Aorta (tissue), 5 donors: ENCODE results near the gene IQUB. TPM values are rescaled to one million over a fixed set of nuclear protein-coding genes. Genes with fewer than 3 reads are reported as not detected.

ENCODE experiments used
- ATAC-seq: fragments of 200-7000 bp; cut with Tn5 transposase; one replicate; pipeline ENCODE4 v1.9.1; 2022; ENCODE audit warnings: moderate library complexity; ENCODE audit not compliant: low FRiP score
- DNase-seq, 2 donors: peaks; one replicate each; pipeline ENCODE4 v3.0.0-alpha.2; 2020
- H3K27ac ChIP-seq, 2 donors: one replicate each; pipeline ENCODE4 v1.5.1; 2013; ENCODE audit warnings: low read length in 2 of 2, mild to moderate bottlenecking in 2 of 2, moderate library complexity in 2 of 2, control low read depth in 1 of 2, inconsistent platforms in 1 of 2, low read depth in 1 of 2
- H3K27me3 ChIP-seq, 2 donors: one replicate each; pipeline ENCODE4 v1.6.1; 2013; ENCODE audit warnings: control low read depth in 1 of 2, low read length in 1 of 2, mild to moderate bottlenecking in 1 of 2, moderate library complexity in 1 of 2; ENCODE audit not compliant: insufficient read depth in 2 of 2, control insufficient read depth in 1 of 2
- H3K36me3 ChIP-seq, 2 donors: one replicate each; pipeline ENCODE4 v1.6.1; 2013; ENCODE audit warnings: control low read depth in 1 of 2, low read length in 1 of 2, mild to moderate bottlenecking in 1 of 2; ENCODE audit not compliant: insufficient read depth in 2 of 2, control insufficient read depth in 1 of 2
- H3K4me1 ChIP-seq, 2 donors: one replicate each; pipeline ENCODE4 v1.6.1; 2013; ENCODE audit warnings: low read length in 2 of 2, control low read depth in 1 of 2, mild to moderate bottlenecking in 1 of 2, moderate library complexity in 1 of 2; ENCODE audit not compliant: insufficient read depth in 2 of 2, control insufficient read depth in 1 of 2
- H3K4me3 ChIP-seq, 2 donors: one replicate each; pipeline ENCODE4 v1.5.1; 2013; ENCODE audit warnings: low read length in 2 of 2, control low read depth in 1 of 2, mild to moderate bottlenecking in 1 of 2
- H3K9me3 ChIP-seq: one replicate; pipeline ENCODE4 v1.6.1; 2013; ENCODE audit warnings: mild to moderate bottlenecking, low read length; ENCODE audit not compliant: control insufficient read depth
- WGBS, 2 donors: extraction: QIAGEN DNeasy Blood & Tissue Kit; methylation state at CpG; one replicate each; pipeline ENCODE4 v1.1.7; 2013; 5-methylcytosine and 5-hydroxymethylcytosine counted together
- intact Hi-C, 2 donors: fragments of 100-400 bp; cut with DNase I; formaldehyde crosslinking; loops; one replicate each; pipeline versions ENCODE4 v1.14.2 to v1.15.0; 2022
- polyA plus RNA-seq, 2 donors: library from polyadenylated mRNA; stranded (reverse); fragments of 200-250 nt; gene quantifications; one replicate each; pipeline ENCODE4 v1.2.3, GENCODE V29; 2013
- total RNA-seq, 2 donors: library from RNA; stranded (reverse); fragmentation: NEBNext Ultra II Directional; extraction: Animal tissue kit (Norgen Biotek cat#: 25700); gene quantifications; one replicate each; pipeline ENCODE4 v1.2.1, GENCODE V29; 2021
- donor health status: healthy with polysubstance abuse.
- donor health status: Bipolar disorder and iron deficiency.
- donor health status: DM: no; HTN: no; CAD: no.
- donor health status: DM: no; HTN: no; CAD: no.
- donor health status: DM: yes; HTN: yes; CAD: no.

IQUB gene
- total and polyA plus RNA-seq, 4 donors = 0.39 to 0.81 (median 0.59) TPM; not detected in 1

DNA sequence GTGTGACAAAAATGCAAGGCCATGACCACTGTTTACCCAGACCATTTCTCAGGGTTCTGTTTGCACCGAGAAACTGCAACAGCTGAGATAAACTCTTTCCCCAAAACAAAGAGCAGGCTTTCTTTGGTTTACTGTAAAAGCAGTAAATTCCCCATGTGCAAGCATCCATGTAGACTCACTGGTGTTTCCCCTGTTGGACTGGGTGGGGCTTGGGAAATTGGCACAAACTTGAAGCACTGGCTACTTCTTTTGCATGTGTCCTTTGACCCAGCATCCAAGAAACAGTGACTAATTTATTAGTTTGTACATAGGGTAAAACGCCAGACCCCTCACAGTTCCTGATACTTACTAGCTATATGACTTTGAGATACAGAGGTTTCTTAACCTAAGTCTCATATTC lies 12.3 kb downstream of the IQUB start:
- Histone ChIP-seq H3K4me3 (no peak overlapping the region), H3K4me1 (no peaks in the 10 kb centered on the region), H3K36me3 (no peaks in the 10 kb centered on the region), H3K9me3 (no peaks in the 10 kb centered on the region), H3K27ac (no peak overlapping the region), H3K27me3 (no peaks in the 10 kb centered on the region)
- DNase-seq (no peak), ATAC-seq (no peak)
- 35 to 44% methylated on average over 2 of the region's 2 CpGs for WGBS, 2 donors
- intact Hi-C loops = no loop called here

DNA sequence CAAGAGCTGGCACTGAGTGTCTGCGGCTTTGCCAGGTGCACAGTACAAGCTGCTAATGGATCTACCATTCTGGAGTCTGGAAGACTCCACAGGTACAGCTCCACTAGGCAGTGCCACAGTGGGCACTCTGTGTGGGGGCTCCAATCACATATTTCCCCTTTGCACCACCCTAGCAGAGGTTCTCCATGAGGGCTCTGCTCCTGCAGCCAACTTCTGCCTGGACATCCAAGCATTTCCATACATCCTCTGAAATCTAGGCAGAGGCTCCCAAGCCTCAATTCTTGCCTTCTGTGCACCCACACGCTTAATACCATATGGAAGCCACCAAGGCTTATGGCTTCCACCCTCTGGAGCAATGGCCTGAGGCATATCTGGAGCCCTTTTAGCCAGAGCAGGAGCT lies 29.2 kb downstream of the IQUB start:
- no peaks in the 10 kb centered on the region for H3K4me1 ChIP-seq
- H3K27ac ChIP-seq = no peak overlapping the region
- ATAC-seq = no peak
- WGBS, 2 donors = 96 to 98% methylated on average over 2 of the region's 2 CpGs
- no peak for DNase-seq
- peaks cover 1% of the 10 kb centered on the region for H3K9me3 ChIP-seq
- intact Hi-C loops = no loop called here
- no peaks in the 10 kb centered on the region for H3K36me3 ChIP-seq
- no peak overlapping the region for H3K4me3 ChIP-seq
- H3K27me3 ChIP-seq = no peaks in the 10 kb centered on the region

DNA sequence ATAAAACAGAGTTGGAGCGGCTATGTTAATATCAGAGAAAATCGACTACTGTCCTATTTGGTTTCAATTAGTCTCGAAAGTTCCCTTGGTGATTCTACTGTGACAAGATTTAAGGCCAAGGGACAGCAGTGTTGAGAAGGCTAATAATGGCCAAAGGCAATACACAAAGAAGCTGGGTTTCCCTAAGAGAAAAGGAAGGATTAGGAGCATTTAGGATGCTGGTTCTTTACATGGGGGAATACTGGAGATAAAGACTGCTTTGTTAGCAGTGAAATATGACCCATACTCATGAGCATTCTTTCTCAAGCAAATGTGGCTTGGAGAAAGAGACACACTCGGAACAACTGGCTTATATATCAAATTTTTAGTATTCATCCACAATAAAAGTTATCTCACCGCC lies 32.2 kb downstream of the IQUB start:
- intact Hi-C loops = no loop called here
- WGBS, 2 donors = 75 to 76% methylated on average over 5 of the region's 5 CpGs
- Histone ChIP-seq H3K4me1 (peaks cover 0 to 2% of the 10 kb centered on the region in 2 donors), H3K4me3 (no peak overlapping the region), H3K27ac (no peak overlapping the region), H3K36me3 (no peaks in the 10 kb centered on the region), H3K9me3 (peaks cover 1% of the 10 kb centered on the region), H3K27me3 (no peaks in the 10 kb centered on the region)
- no peak for DNase-seq
- no peak for ATAC-seq

DNA sequence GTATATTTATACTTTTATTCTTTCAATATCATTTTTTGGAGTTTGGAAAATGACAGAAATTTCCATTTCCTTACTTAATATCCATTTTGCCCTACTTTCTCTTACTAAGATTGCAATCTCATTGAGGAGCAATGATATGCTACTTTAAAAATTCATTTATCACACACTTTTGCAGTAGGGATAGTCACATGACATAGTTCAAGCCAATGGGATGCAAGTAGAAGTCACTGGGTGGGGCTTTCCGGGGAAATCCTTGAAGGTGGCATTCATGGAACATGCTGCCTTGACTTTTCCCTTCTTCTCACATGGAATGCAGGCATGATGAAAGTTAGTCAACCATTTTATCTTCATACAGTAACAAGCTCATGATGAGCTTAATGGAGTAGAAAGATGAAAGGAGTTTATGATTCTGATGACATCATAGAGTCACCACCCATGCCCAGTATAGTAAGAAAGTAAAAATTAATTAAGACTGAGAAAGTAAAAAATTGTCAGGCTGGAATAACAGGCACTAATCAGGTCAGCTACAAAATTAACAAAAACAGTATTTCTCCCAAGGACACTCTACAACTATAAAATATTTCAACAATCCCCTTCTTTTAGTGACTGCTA lies 33.4 kb downstream of the IQUB start:
- H3K4me1 ChIP-seq = peaks cover 0 to 2% of the 10 kb centered on the region in 2 donors
- DNase-seq = no peak
- H3K9me3 ChIP-seq = peaks cover 1% of the 10 kb centered on the region
- no peaks in the 10 kb centered on the region for H3K27me3 ChIP-seq
- no peak overlapping the region for H3K27ac ChIP-seq
- no peaks in the 10 kb centered on the region for H3K36me3 ChIP-seq
- intact Hi-C loops = no loop called here
- H3K4me3 ChIP-seq = no peak overlapping the region
- WGBS, 2 donors = 93 to 95% methylated on average over 1 of the region's 1 CpG
- no peak for ATAC-seq

DNA sequence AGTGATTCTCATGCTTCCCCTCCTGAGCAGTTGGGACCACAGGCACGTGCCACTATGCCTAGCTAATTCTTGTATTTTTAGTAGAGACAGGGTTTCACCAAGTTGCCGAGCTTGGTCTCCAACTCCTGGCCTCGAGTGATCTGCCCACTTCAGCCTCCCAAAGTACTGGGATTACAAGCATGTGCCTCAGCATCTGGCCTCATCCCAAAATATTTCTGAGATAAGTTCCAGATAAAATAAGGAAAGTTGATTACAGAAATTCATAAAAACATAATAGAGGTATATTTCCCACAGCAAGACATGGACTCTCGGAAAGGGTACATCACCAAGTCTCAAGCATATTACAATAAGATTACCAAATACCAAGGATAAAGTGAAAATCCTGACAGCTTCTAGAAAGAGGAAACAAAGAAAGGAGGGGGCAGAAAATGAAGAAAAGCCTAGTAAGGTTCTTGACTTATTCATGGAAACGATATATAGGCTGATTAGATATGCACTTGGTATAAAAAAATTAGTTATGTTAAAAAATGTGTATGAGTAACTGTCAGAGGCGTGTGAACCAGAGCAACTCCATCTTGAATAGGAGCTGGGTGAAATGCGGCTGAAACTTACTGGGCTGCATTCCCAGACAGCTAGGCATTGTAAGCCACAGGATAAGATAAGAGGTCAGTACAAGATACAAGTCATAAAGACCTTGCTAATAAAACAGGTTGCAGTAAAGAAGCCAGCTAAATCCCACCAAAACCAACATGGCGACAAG lies 35.0 kb downstream of the IQUB start:
- ATAC-seq = no peak
- H3K9me3 ChIP-seq = no peaks in the 10 kb centered on the region
- H3K4me3 ChIP-seq = no peak overlapping the region
- WGBS, 2 donors = 18 to 34% methylated on average over 8 of the region's 8 CpGs
- intact Hi-C loops = no loop called here
- H3K27ac ChIP-seq = no peak overlapping the region
- DNase-seq = no peak
- no peaks in the 10 kb centered on the region for H3K27me3 ChIP-seq
- no peaks in the 10 kb centered on the region for H3K36me3 ChIP-seq
- peaks cover 0 to 2% of the 10 kb centered on the region in 2 donors for H3K4me1 ChIP-seq

DNA sequence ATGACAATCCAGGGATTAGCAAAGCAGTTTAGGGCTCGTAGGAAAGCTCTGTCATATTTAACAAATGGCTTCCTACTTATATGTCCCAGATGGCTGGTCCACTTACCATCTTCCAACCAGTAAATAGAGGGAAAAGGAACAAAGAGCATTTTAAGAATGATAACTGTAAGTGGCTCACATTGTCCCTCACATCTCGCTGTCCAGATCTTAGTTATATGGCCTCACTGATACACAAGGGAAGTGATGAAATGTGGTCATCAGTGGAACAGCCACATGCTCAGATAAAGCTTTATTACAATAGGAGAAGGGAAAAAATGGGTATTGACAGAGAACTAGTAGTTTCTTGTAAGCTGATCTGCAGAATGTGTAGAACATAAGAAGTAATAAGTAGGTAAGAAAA lies 35.8 kb downstream of the IQUB start:
- 79 to 83% methylated on average over 2 of the region's 2 CpGs for WGBS, 2 donors

DNA sequence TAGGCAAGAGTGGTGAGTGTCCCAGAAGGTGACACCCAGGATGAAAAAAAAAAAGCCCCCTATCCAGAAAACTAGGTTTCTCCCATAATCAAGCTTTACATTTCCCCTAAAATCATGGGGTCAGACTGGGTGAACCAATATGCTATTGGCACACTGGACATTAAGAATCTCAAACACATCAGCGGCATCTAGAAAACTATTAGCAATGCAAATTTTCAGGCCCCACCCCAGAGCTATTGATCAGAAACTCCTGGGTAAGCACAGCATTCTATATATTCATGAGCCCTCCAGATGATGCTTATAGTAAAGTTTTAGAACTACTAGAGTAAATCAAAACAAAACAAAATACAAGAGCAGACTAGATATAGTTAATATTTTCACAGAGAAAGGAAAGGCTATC lies 36.4 kb downstream of the IQUB start:
- Histone ChIP-seq H3K4me3 (no peak overlapping the region), H3K4me1 (peaks cover 0 to 2% of the 10 kb centered on the region in 2 donors), H3K36me3 (no peaks in the 10 kb centered on the region), H3K27me3 (no peaks in the 10 kb centered on the region), H3K9me3 (no peaks in the 10 kb centered on the region), H3K27ac (no peak overlapping the region)
- WGBS, 2 donors = 78 to 95% methylated on average over 1 of the region's 1 CpG
- intact Hi-C loops = no loop called here
- ATAC-seq = no peak
- no peak for DNase-seq

More for the DNA sequence above, 35.8 kb downstream of the IQUB start:
- Histone ChIP-seq H3K27ac (no peak overlapping the region), H3K4me1 (peaks cover 0 to 2% of the 10 kb centered on the region in 2 donors), H3K4me3 (no peak overlapping the region), H3K36me3 (no peaks in the 10 kb centered on the region), H3K27me3 (no peaks in the 10 kb centered on the region), H3K9me3 (no peaks in the 10 kb centered on the region)
- ATAC-seq (no peak), DNase-seq (no peak)
- intact Hi-C loops = no loop called here

DNA sequence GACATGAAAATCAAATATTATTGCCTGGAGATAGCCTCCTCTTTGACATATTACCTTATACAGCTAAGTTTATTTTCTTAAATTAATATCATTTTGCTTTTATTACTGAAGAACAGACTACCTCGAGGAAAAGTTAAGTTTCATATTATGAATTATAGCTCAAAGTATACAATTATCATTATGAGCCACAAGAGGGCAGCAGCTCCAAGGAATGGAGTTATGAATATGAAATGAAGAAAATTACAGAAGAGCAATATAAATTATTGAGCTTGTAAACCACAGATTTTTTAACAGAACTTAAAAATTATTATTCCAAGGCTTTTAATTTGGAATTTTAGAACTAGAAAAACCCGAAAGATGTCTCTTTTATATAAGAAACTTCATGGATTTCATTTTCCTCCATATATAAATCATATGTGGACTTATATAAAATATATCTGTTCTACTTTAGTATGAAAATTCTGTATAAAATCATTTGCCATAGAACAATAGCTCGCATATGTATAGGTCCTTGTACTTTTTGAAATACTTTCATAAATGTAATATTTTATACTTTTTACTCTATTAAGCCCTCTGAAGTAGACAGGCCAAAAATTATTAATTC lies 40.1 kb downstream of the IQUB start:
- Histone ChIP-seq H3K27me3 (no peaks in the 10 kb centered on the region), H3K9me3 (no peaks in the 10 kb centered on the region), H3K27ac (no peak overlapping the region), H3K4me3 (no peak overlapping the region), H3K4me1 (no peaks in the 10 kb centered on the region), H3K36me3 (no peaks in the 10 kb centered on the region)
- 5 to 9% methylated on average over 3 of the region's 3 CpGs for WGBS, 2 donors
- no peak for ATAC-seq
- intact Hi-C loops = no loop called here
- no peak for DNase-seq

DNA sequence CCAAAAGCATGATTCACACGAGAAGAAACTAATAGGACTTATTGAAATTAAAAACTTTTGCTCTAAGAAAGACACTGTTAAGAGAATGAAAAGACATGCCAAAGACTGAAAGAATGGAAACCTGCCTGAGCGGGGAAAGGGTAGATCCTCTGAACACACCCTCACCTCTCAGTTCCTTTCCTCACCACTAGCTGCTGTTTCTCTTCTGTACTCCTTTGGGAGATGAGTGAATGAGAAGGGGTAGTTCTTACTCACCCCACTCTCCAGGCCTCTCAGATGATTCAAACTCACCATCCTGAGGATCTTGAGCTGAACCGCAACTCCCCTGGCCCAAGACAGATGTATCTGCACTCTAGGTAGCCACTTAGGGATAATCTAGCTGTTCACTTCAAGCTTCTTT lies 41.9 kb downstream of the IQUB start:
- intact Hi-C loops = loop anchor here in 1 of 2 donors (2.0 kb wide), 1 partner anchor 44 kb away; no protein-coding TSS in a partner anchor
- Histone ChIP-seq H3K27me3 (no peaks in the 10 kb centered on the region), H3K9me3 (no peaks in the 10 kb centered on the region), H3K27ac (no peak overlapping the region), H3K4me3 (no peak overlapping the region), H3K4me1 (no peaks in the 10 kb centered on the region), H3K36me3 (no peaks in the 10 kb centered on the region)
- DNase-seq (no peak), ATAC-seq (no peak)
- WGBS, 2 donors = 73 to 84% methylated on average over 3 of the region's 3 CpGs
